GM18858 (cell line): ENCODE data around the gene APLP1.
"Not testable (repeated sequence)": the region's sequence is repeated elsewhere in the genome, so short reads cannot be mapped to it uniquely, and the experiment has no call there.

Experiments
- ATAC-seq: cut with Tn5 transposase; IDR thresholded peaks from one replicate; pipeline ENCODE4 v1.9.1; 2021; ENCODE audit not compliant: unreplicated experiment

APLP1 gene

DNA sequence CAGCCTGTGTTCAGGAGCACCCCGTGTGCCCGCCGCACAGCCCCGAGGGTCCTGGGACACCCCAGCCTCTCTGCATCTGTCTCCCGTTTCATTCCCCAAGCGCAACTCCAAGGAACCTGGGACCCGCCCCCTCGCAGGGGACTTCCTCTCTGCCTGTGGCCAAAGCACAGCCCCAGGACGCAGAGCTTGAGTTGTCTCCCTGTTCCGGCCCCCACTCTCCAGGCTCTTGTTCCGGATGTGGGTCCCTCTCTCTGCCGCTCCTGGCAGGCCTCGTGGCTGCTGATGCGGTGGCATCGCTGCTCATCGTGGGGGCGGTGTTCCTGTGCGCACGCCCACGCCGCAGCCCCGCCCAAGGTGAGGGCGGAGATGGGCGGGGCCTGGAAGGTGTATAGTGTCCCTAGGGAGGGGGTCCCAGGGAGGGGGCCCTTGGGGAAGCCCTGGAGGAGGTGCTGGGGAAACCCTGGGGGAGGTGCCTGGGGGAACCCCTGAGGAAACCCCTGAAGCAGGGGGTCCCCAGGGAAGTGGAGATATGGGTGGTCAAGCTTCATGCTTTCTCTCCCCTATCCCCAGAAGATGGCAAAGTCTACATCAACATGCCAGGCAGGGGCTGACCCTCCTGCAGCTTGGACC lies 35.3 kb downstream of the APLP1 start:
- ATAC-seq: no peak

DNA sequence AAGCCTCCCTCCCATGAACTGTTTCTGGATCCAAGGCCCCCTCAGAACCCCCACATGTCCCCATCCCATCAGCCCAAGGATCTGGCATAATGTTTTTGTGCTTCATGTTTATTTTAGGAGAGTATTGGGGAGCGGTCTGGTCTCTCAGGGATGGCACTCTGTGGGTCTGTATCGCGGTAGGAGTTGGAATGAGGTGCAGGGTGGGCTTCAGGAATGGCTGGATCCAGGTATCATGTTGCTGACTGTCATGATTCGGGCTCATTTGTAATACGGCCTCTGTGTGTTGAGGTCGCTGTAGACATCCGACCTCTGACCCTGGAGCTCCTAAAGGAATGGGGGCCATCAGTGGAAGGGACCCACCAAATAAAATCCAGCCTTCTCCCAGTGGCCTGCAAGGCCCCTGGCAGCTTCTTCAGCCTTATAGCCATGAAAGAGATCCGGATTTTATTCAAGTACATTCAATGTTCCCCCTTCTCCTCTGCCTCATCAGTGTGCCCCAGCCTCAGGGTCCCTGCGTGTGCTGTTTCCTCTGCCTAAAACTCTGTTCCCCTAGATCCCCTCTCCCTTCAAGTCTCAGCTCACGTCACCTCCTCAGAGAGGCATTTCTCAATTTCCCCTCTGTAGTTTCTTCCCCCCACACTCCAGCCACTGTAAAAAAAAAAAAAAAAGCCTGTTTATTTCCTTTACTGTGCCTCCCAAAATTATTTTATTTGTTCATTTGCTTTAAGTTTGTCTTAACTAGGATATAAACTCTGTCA lies 36.1 kb downstream of the APLP1 start:
- ATAC-seq: no peak

DNA sequence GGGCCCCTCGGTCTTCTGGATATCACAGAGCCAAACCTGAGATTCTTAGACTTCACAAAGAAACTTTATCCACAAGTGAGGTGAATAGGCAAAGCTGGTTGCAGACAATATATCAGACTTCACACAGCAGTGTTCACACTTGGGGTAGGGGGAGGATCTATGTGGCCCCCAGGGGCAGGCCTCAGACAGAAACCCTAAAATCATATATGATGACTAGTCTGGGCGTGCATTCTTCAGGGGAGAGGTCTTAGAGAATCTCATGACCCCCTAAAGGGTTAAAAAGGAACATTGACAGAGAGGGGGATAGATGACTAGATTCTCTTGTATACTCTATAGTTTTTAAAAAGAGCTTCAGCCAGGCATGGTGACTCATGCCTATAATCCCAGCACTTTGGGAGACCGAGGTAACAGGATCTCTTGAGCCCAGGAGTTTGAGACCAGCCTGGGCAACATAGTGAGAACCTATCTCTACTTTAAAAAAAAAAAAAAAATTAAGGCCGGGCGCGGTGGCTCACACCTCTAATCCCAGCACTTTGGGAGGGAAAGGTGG lies 36.9 kb downstream of the APLP1 start:
- no peak for ATAC-seq

DNA sequence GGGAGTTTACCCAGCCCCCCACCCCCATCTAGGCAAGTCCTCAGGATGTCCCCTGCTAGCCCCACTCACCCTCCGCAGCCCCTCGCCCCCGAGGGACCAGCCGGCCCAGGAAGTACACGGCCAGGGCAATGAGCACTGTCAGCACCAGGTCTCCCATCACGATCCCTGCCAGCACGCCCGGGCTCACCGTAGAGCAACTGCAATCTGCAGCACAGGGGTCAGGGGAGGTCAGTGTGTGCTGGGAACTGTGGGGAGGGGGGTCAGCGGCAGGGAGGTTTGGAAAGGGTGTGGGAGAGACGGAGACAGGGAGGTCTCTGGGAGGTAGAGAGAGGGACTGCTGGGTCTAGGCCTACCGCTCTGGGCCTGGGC lies 39.0 kb downstream of the APLP1 start:
- ATAC-seq: no peak

DNA sequence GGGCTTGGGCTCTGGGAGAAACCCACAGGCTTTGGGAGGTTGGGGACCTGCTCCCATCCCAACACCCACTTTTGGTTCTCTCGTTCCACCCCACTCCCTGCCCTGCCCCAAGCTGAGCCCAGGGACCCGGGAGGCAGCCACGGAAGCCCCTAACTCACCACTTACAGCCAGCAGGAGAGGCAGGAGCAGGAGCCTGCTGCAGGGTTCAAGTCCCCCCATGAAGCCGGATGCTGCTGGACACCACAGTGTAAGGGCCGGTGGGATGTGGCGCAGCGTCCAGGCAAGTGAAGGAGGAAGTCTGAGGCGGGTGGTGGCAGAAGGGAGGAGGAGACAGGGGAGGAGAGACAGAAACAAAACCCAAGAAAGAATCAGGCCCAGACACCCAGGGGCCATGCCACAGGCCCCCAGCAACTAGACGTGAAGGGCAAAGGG lies 39.7 kb downstream of the APLP1 start, which contains the start of gene TYROBP:
Gene TYROBP, minus strand, starts transcription at position 286 of the 432 bp plus-strand sequence. Its CDS starts 67 bp downstream, at position 219.
- ATAC-seq: no peak

DNA sequence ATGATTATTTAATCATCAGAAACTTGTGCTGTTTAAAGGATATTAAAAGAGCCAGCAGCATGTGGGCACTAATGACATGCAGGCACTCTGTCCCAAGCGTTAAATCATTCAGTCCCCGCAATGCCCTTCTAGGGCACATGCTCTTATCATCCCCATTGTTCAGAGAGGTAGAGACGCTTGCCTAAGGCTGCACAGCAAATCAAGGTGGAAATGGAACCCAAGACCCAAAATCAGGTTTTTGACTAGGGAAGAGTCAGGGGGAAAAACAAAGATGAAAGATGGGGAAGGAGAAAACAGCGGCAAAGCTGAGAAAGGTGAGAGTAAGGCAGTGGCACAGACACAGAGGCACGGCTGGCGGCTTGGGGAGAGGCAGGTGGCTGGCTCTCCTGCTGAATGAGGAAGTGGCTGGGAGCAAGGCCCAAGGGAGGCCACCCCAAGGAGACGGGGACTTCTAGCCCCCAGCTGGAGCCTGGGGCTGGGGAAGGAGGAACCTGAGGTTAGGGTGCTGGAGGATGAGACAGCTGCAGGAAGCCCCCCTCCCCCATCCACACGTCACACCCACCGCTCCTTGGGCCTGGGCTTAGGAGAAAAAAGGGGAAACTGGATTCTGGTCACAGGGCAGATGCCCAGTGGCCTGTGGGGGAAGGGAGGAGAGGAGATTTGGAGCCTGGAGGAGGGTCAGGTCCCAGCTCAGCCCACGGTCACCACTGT lies 40.8 kb downstream of the APLP1 start:
- ATAC-seq: no peak

DNA sequence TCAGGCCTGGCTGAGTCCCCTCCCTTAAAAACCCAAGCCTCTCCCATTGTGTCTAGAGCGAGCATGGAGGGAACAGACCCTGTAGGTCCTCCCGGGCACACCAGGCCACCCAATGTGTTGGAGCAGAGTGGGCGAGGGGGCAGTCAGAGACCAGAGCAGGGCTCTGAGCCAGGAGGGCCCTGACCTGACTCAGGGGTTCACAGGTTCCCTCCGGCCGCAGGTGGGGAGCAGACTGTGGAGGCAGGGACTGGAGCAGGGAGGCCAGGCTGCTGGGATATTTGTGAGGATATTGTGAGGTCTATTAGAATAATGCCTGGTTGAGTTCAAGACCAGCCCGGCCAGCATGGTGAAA lies 41.3 kb downstream of the APLP1 start:
- no peak for ATAC-seq

DNA sequence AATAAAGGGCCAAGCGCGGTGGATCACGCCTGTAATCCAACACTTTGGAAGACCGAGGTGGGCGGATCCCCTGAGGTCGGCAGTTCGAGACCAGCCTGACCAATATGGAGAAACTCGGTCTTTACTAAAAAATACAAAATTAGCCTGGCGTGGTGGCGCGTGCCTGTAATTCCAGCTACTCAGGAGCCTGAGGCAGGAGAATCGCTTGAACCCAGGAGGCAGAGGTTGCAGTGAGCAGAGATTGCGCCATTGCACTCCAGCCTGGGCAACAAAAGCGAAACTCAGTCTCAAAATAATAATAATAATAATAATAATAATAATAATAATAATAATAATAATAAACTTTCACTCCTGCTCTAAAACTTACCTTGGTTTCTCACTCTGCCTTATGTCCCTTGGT lies 42.0 kb downstream of the APLP1 start:
- ATAC-seq: not testable (repeated sequence)

DNA sequence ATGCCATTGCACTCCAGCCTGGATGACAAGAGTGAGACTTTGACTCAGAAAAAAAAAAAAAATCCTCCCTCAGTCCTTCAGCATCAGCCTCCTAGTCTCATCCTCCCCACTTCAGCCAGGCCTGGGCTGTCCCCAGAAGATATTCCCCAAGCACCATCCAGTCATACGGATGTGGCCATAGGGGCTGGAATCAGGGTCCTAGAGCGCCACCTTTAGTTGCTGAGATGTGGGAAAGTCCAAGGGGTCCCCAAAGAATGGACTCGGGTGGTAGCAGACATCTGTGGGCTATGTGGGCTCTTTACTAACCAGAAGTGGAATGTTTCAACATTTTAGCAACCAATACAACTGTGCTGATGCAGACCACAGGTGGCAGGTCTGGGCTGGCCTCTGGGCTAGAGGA lies 42.8 kb downstream of the APLP1 start:
- ATAC-seq: no peak

DNA sequence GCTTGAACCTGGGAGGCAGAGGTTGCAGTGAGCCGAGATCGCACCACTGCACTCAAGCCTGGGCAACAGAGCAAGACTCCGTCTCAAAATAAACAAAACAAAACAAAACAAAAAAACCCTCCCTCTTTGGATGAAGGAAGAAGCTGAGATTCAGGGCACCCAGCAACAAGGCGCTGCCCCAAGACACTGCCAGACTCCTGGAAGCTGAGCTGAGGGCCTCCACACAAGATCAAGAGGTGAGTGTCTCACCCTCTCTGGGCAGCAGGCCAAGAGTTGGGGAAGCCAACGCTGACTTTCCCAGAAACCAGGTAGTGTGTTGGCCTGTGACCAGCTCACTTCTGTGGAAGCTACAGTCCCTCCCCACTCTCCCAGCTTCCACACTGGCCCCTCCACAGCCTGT lies 43.4 kb downstream of the APLP1 start:
- ATAC-seq: no peak

DNA sequence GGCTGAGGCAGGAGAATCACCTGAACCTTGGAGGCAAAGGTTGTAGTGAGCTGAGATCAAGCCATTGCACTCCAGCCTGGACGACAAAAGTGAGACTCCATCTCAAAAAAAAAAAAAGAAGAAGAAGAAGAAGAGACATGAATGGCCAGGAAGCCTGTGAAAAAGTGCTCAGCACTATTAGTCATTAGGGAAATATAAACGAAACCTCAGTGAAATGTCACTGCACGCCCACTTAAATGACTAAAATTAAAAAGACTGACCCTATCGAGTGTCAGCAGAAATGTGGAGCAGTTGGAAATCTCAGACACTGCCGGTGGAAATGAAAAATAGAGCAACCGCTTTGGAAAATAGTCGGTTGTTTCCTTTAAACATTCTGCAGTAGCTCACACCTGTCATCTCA lies 45.2 kb downstream of the APLP1 start:
- ATAC-seq: no peak

DNA sequence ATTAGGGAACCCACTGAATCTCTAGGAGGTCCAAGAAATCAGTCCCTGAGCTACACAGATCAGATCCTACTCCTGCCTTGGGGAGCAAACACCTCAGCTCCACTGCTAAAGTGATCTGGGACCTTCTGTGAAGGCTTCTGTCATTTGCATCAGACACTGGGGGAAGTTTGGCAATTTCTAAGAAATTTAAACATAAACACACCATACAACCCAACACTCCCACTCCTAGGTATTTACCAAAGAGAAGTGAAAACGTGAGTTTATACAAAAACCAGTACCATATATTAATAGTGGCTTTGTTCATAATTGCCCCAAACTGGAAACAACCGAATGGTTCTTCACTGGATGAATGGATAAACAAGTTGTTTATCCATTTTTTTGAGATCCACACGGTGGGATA lies 47.1 kb downstream of the APLP1 start:
- ATAC-seq: no peak

DNA sequence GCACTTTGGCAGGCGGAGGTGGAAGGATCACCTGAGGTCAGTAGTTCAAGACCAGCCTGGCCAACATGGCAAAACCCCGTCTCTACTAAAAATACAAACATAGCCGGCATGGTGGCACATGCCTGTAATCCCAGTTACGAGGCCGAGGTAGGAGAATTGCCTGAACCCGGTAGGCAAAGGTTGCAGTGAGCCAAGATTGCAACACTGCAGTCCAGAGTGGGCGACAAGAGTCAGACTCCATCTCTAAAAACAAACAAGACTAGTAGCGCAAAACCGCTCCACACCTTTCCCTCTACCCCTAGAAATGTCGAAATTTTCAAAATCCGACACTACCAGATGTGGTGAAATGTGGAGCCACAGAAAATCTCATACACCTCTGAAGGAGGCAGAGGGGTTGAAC lies 50.9 kb downstream of the APLP1 start:
- no peak for ATAC-seq

DNA sequence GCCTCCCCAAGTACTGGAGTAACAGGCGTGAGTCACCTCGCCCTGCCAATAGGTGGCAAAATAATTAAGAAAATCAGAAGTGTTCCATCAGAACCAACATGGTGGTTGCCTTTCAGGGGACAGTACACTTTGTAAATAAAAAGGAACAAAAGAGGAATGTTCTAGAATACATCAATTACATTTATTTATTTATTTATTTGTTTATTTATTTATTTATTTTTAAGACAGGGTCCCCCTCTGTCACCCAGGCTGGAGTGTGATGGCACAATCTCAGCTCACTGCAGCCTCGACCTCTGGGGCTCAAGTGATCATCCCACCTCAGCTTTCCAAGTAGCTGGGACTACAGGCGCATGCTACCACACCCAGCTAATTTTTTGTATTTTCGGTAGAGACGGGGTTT lies 52.6 kb downstream of the APLP1 start:
- ATAC-seq: no peak

DNA sequence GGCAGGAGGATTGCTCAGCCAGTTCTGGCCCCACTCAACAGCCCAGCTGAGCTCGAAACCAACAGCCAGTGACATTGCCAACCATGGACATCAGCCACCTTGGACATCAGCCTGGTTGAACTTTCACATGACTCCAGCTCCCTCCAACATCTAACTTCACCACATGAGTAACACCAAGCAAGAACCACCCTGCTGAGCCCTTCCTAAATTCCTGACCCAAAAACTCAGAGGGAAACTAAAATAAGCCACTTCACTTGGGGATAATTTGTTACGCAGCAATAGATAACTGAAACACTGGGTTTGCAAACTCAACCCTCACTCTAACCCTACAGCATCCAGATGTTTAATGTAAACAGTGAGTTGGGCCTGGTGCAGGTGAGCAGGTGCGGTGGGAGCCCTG lies 57.1 kb downstream of the APLP1 start:
- ATAC-seq: no peak

DNA sequence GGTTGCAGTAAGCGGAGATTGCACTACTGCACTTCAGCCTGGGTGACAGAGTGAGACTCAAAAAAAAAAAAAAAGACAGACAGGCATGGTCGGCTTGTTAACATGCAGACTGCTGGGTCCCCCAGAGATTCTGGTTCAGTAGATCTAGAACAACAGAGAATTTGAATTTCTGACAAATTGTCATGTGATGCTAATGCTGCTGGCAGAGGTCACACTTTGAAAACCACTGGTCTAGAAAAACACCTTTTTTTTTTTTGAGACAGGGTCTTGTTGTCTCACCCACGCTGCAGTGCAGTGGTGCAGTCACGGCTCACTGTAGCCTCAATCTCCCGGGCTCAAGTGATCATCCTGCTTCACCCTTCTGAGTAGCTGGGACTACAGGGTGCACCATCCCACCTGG lies 60.1 kb downstream of the APLP1 start:
- ATAC-seq: no peak
